Ramos (cell line): ENCODE results near the gene PKIG.
"Not testable (repeated sequence)": the region's sequence is repeated elsewhere in the genome, so short reads cannot be mapped to it uniquely, and the experiment has no call there.

Experiments used
- in situ Hi-C: fragments of 300-500 bp; cut with MboI; formaldehyde crosslinking; loops from one replicate; pipeline ENCODE4 v1.14.3; 2022; ENCODE audit warnings: low sequenced_read_pairs; ENCODE audit not compliant: unreplicated experiment

Gene PKIG

DNA sequence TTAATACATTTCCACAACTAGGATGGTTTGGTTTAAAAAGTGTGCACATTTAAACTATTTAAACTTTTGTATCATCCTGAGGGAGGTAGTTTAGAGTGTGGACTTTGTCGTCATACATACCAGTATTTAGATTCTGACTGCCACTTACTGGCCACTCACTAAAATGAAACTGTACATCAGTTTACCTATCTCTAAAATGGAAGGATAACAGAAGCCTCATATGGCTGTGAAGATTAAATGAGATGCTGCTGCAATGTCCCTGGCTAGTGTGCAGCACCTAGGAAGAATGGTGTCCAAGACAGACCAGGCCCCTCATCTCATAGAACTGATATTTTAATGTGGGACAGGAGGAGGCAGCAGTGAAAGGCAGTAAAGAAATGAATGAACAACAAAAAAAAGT is 12.0 kb upstream of the PKIG start:
- in situ Hi-C loops, result no loop called here

DNA sequence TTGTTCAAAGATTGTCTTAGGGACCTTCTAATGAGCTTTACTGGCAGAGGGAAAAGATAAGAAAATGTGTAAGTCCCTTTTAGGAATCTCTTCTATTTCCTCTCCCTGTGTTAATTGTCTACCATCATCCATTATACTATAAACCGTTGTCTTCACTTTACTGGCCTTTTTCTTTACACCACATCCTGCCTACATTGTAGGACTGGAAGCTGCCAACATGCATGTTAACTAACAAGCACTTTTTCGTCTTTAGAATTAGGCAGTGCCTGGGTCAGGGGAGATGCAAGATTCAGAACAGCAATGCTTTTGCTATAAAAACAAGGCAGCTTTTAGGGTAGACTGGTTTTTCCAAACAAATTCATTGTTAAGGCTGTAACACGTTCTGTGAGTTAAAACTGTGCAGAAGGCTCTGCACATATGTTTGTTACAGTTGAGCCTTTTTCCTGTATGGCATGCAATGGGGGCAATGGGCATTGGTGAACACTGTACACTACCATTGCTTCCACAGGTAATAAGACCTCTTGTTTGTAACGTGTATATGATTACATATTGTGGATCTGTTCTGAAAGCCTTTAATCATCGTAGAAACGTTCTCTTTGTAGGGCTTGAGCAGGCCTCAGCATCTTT is 10.9 kb upstream of the PKIG start:
- in situ Hi-C loops, result no loop called here

DNA sequence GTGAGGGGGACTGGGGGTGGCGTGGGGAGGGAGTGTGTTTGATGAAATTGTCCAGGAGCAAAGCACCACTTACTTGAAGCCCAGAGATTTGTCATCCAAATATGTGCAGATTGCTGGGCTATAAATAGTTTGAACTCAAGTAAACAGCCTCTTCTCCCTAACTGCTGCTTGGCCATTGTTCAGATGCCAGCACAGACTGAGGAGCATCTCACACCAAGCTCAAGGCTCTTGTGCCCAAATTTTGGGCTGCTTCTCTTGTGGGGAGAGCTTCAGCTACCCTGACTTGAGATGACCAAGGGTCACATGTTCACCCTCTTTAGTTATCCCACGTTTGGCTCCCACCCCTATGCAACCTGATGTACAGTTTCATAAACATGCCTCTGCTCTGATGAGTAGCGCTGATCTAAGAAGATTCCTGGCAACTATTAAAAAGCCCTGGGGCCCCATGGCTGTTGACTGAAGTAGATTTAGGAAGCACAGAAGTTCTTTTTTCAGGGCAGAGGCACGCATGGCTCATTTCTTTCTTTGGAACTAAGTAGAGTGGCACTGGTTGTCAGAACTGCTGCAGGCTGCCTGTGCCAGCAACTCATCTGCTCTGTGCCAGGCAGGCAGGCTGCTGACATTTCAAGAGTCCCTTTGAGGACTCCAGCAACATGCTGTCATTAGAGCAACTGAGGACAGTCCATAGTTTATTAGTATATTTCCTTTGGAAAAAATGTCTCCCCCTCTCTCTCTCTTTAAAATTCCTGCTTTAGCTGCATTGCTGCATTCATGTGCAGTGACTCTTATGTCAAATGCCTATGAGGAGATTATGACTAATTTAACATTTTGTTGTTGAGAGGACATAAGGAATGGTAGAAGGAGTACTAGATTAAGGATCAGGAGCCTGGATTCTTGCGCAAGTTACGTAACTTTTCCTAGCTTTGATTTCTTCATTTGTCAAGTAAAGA is 9.6 kb upstream of the PKIG start:
- in situ Hi-C loops, result no loop called here

DNA sequence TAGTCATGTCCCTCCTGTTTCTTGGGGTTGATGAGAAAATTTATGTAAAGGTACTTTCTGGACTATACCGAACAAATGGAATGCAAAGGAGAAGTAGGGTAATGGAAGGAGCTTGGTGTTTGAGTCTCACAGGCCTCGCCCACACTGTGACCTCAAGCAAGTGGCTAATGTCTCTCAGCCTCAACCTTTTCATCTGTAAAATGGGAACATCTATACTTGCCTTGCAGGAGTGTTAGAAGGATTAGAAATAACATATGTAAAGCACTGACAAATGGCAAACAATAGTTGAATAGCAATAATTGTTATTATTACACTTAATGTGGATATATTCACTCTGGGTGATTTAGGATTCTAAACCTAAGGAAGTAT is 8.9 kb upstream of the PKIG start:
- in situ Hi-C loops, result no loop called here

DNA sequence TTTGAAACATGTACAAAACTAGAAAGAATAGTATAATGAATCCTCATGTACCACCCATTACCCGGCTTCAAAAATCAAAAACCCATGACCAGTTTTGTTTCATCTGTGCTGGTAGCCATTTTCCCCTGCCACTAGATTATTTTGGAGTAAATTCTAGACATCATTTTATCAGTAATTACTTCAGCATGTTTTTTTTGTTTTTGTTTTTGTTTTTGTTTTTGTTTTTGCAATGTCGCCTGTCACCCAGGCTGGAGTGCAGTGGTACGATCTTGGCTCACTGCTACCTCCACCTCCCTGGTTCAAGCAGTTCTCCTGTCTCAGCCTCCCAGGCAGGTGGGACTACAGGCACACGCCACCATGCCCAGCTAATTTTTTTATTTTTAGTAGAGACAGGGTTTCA is 8.0 kb upstream of the PKIG start:
- in situ Hi-C loops, result no loop called here

DNA sequence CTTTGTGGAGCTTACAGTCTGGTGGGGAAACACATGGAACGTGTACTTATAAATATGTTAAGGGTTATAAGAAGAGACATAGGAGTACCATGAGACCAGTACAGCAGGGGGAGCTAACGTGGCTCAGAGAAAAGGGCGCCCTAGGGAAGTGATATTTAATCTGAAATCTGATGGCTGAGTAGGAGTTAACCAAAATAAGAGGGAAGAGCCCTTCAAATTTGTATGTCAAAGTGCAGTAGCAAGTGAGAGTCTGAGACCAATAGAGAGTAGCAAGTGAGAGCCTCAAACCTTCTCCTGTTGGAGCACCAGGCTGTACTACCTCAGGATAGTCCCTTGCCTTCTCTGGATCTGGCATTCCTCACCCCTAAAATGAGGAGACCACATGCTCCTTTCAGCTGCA is 6.1 kb upstream of the PKIG start:
- in situ Hi-C loops, result no loop called here

DNA sequence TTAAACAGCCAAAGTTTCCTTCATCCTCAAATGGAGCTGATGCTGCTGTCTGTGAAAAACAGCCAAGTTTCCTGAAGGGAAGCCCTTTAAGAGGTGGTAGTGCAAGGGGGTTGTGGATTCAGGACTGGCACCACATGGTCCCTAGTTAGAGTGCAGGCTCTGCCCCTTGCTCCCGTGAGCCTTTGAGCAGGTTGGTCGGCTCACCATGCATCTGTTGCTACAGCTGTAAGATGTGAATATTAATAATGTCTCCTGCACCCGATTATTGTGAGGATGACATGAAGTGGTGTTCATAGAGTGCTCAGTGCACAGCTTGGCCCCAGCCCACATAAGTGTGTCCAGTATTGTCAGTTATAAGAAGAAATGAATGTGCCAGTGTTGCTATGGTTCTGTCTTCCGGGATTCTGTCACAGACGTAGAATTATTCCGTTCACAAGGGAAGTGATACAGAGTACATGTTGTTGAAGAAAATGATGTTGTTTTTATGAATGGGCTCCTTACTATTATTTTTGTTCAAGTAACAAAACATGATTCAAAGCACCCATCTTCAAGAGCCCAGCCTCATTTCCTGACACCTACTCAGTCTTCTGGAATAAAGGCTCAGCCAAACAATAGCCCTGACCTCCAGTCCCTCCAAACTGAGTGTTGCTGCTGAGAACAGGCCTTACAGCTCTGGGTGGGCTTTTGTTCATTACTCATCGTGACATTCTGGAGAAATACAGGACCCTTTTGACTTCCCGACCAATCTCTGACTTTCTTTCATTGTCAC is 2.9 kb upstream of the PKIG start:
- in situ Hi-C loops, result no loop called here

DNA sequence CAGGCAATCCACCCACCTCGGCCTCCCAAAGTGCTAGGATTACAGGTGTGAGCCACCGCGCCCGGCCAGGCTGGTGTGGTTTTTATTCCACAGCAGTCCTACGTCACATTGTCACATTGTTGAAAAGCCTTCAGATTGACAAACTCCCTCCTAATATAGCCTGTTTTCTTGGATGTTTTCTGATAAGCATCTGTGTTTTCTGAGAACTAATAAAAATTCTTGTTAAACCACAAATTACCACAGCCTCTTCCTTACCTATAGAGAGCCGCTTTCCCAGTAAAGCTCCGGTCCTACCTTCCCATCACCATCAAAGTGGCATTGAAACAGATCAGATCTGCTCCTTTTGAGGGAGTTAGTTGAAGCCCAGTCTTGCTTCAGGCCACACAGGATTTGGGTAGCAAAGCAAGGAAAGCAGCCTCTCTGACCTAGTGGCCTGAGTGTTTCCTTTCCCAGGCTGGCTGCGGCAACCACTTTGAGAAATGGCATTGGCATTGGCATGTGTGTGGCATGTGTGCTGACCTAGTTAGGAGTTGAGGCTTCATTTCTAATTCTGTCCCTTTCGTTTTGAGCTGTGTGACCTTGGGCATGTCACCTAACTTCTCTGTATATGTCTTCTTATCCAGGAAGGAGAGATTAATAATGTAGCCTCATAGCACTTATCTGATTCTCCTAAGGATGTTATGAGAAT is 1.7 kb upstream of the PKIG start:
- in situ Hi-C loops, result no loop called here

DNA sequence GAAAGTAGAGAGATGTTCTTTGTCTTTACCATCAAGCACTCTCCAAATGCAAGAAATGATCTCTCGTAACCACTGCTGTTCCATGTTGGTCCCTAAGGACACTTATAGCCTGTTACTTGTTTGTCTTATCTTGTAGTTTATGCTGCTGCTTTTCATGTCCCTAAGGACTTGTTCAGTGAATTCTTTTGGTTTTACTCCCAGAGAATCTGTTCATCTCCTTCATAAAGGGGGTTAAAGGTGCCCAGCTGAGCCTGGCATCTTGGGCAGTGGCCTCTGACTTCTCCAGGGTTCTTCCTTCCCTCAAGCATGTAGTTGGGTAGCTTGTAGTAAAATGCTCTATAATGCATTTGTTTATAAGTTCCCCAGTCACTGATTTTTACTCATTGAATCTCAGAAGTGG is 864 bp upstream of the PKIG start:
- in situ Hi-C loops, result no loop called here

DNA sequence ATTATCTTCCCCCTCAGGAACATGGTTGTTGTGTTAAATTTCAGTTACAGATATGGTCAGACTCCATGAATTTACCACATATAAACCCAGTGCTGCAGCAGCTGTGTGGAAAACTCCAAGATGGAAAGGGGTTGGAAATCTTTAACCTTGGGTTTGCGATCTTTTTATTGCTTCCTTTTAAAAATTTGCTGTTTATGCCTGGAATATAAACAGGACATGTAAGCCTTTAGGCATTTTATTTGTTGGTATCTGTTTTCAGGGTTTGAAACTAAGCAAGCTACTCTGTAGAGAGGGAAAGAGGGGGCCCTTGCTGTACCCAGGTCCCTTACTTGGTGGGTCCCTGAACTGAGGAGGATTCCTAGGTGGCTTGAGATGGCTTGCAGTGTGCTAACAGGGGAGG is 778 bp downstream of the PKIG start:
- in situ Hi-C loops, result no loop called here

DNA sequence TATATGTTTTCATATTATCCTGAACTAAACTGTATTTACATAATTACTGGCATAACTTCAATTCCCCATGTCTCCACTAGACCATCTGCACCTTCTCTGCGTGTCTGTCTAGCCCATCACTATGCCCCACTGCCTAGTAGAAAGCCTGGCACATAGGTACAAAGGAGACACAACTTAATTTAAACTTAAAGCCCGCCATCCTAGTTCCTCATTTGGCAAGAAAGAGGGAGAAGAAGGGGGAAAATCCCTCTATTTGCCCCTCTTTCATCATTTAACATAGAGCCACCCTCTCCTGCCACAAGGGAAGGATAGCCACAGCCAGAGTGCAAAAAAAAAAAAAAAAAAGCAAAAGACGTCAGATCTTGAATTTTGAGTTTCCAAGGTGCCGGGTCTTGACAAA is 1.8 kb downstream of the PKIG start:
- in situ Hi-C loops, result no loop called here

DNA sequence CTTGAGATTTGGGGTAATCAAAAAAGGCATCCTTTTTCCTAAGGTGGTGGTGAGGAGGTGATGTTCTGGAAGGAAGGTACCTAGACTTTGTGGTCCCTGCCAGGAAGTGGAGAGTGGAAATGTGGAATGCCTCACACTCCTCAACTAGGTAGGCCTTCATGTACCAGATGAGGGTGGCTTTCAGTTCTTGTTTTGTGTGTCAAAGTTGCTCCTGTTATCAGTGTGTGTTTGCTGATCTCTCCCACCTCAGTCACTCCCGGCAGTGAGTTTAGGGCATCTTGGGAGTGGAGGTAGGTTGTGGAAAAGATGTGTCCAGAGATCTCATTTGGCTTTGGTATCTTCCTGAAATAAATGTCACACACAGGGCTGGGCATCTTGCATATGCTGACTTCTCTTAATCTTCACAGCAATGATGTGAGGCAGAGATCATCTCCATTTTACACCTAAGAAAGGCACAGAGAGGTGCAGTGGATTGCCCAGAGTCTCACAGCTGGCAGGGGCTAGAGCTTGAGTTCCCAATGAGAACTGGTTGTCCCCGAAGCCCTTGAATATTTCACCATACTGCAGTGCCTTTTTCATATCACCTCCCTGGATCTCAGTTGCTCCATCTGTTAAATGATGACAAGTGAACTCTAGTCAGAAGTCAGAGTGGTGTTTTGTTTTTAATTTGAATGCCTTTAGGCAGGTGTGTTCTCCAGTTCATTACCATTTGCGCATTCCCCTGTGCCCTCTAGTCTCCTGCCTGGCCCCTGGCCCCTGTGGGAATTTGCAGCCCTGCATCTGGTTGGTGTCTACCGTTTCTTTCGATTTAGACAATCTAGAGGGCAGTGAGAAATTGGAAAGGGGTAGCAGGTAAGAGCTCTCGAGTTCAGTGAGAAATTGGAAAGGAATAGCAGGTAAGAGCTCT is 2.9 kb downstream of the PKIG start:
- in situ Hi-C loops, result no loop called here

DNA sequence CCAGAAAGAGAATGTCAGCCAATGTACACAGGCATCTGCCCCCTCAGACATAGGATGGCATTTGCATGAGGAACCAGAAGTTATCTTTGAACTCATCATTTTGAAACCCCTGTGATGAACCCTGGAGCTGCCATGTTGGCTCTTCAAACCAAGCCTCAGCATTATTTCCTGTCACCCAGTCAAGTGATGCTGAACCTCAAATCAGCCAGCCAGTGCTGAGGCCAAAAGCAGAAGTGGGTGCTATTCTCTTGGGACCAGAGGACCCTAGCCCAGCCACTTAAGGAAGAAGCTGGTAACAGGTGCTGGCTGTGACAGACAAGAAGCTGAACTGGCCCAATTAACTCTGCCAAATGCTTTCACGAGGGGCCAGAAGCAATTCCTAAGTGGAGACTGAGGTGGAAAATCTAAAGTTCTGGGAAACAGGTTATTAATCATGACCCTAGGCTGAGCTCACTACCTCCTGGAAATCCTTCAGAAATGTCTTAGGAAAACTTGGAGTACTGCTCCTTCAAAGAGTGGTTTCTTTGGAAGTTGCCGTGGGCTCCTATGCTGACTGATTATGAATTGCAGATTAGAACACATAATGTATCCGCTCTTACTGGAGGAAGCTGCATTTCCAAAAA is 4.0 kb downstream of the PKIG start:
- in situ Hi-C loops, result no loop called here

DNA sequence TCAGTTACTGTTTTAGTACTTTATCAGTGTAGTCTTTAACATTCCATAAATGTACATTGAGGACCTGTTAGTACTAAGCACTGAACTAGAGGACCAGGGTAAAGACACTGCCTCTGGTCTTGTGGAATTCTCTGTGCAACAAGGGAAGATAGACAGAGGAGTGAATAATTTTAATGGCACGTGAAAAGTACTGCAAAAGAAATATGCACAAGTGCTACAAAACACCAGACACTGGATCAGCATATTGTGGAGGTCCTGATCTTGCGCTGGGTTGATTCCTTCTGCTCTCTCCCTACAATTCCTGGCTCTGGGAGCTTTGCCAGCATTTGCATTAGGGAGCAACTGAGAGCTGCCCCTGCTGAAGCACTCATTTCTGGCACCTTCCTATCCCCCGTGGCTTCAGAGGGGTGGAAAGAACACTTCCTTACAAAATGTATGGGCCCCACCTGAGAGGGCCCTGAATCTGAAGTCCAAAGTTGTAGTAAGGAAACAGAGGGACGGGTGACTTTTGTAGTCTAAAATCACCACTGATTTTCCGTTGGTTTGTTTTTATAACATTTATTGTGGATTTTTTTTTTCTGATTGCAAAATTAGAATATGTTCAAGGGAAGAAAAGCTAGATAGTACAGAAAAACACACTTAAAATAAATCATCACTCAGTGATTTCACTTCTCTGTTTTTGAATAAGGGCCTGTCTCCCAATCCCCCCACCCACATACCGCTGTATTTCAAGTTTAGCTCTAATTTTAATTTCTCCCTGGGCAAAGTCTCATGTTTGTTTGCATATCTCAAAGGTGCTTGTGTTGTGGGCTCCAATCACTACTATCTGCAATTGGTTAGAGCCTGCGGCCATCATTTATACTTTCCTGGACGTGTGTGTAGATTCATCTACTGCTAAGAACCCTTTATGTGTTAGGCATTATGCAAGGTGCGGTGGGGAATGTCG is 4.9 kb downstream of the PKIG start:
- in situ Hi-C loops, result no loop called here

DNA sequence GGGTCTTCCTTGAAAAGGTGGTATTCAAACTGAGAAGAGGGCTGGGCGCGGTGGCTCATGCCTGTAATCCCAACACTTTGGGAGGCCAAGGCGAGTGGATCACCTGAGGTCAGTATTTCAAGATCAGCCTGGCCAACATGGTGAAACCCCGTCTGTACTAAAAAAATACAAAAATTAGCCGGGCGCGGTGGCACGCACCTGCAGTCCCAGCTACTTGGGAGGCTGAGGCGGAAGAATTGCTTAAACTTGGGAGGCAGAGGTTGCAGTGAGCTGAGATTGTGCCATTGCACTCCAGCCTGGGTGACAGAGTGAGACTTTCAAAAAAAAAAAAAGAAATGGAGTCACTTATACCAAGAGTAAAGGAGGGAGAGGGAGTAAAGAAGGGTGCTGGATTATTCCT is 5.9 kb downstream of the PKIG start:
- in situ Hi-C loops, result not testable (repeated sequence)

DNA sequence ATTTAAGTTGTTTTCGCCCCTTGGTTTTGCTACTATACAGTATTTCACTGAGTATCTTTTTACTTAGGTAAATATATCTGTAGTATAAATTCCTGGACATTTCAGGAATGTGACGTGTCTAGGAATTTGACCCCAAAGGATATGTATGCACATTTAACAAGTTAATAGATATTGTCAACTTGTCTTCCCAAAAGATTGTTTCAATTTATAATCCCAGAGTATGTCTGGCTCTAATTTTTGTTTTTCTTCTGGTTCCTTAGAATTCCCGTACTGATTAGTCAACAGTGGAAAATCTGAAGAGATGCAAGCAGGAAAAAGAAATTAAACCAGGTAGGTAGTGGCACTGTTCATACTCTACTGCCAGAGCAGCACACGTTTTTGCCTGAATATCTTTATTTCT is 7.2 kb downstream of the PKIG start:
- in situ Hi-C loops, result no loop called here

DNA sequence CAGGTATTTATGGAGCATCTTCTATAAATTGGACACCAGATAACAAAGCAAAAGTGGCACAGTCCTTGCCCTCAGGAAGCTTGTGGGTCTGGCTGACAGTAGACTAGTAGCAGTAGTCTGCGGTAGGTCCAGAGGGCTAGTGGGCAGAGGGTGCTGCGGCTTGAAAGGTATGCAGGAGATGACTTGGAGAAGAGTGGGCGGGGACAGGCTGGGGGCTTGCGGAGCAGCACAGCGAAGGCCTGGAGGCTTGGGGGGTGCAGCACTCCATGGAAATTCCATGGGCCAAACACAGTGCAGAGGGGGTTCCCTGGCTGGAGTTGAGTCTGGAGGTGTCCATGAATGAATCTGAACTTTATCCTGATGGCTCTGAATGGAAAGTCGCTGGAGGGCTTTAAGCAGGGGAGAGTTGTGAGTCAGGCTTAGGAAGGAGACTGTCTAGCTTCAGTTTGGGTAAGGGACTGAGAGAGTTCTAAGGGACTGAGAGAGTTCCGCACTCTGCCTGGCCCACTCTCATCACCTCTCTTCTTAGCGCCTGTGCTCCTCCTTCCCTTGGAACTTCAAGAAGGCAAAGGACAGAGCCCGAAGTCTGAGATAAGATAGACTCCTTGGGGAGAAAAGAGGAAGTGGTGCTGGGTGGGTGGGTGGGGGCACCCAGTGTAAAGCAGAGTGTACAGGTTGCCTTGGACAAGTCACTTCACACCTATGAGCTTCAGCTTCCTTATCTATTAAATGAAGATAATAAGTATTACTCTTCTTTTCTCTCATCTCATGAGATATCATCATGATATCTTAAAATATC is 8.8 kb downstream of the PKIG start:
- in situ Hi-C loops, result no loop called here
